PFSK-1 (cell line): ENCODE data around the gene MEGF11.

ENCODE experiments used
- FOXP2 ChIP-seq: optimal IDR thresholded peaks from 2 replicates; pipeline ENCODE3; 2011; ENCODE audit warnings: borderline replicate concordance, control low read depth, inconsistent platforms; ENCODE audit not compliant: insufficient read depth; ENCODE audit errors: extremely low read length, extremely low read depth
- POLR2AphosphoS5 ChIP-seq: IDR thresholded peaks from 2 replicates; pipeline ENCODE4 v1.6.1; 2012; ENCODE audit warnings: low read depth, mild to moderate bottlenecking, control low read depth, low read length, moderate library complexity
- SIN3A ChIP-seq: IDR thresholded peaks from 2 replicates; pipeline ENCODE4 v1.6.1; 2012; ENCODE audit warnings: mild to moderate bottlenecking, low read length, moderate library complexity, borderline replicate concordance; ENCODE audit not compliant: insufficient read depth
- TAF1 ChIP-seq: IDR thresholded peaks from 2 replicates; pipeline ENCODE4 v1.6.1; 2012; ENCODE audit warnings: low read length, control low read depth, borderline replicate concordance; ENCODE audit not compliant: insufficient read depth
- TF ChIP-seq, protein P1 (sequence below), 2 experiments: IDR thresholded peaks; 2 replicates each; pipeline versions ENCODE4 v1.6.1 to v1.8.0; 2011 to 2012; ENCODE audit warnings: low read depth in 2 of 2, low read length in 2 of 2, control low read depth in 1 of 2, inconsistent platforms in 1 of 2, mild to moderate bottlenecking in 1 of 2, moderate library complexity in 1 of 2; ENCODE audit not compliant: insufficient read depth in 1 of 2

Gene MEGF11

DNA sequence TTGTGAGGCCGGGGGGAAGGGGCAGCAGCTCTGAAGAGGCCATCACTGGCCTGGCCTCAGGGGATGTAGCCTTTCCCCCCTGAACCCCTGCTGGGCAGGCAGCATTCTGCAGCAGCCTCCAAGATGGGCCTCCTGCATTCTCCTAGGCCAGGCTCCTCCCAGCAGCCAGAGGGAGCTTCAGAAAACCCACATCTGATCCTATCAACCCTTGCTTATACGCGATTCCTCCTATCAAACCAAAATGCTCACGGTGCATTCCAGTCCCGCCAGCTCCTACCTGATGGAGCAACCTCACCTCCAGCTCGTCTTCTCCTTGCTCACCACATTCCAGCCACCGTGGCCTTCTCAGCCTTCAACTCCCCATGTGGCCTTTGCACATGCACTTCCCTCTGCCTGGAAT lies 85.7 kb downstream of the MEGF11 start:
- TF ChIP-seq TAF1 (no peak), FOXP2 (no peak), SIN3A (no peak), POLR2AphosphoS5 (no peak)
- TF ChIP-seq, protein P1, sequence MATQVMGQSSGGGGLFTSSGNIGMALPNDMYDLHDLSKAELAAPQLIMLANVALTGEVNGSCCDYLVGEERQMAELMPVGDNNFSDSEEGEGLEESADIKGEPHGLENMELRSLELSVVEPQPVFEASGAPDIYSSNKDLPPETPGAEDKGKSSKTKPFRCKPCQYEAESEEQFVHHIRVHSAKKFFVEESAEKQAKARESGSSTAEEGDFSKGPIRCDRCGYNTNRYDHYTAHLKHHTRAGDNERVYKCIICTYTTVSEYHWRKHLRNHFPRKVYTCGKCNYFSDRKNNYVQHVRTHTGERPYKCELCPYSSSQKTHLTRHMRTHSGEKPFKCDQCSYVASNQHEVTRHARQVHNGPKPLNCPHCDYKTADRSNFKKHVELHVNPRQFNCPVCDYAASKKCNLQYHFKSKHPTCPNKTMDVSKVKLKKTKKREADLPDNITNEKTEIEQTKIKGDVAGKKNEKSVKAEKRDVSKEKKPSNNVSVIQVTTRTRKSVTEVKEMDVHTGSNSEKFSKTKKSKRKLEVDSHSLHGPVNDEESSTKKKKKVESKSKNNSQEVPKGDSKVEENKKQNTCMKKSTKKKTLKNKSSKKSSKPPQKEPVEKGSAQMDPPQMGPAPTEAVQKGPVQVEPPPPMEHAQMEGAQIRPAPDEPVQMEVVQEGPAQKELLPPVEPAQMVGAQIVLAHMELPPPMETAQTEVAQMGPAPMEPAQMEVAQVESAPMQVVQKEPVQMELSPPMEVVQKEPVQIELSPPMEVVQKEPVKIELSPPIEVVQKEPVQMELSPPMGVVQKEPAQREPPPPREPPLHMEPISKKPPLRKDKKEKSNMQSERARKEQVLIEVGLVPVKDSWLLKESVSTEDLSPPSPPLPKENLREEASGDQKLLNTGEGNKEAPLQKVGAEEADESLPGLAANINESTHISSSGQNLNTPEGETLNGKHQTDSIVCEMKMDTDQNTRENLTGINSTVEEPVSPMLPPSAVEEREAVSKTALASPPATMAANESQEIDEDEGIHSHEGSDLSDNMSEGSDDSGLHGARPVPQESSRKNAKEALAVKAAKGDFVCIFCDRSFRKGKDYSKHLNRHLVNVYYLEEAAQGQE (IDR thresholded peaks at IDR 0.05; ENCODE audit: insufficient read depth in 1 of 2, low read depth in 2 of 2, low read length in 2 of 2) = no peak

- TF ChIP-seq POLR2AphosphoS5 = no peak
- TF ChIP-seq, protein P1 (IDR thresholded peaks at IDR 0.05; ENCODE audit: insufficient read depth in 1 of 2, low read depth in 2 of 2, low read length in 2 of 2) = no peak
- no peak for TF ChIP-seq TAF1
Observed at GRCh38 chr15:66165856-66166255, 87.7 kb downstream of the MEGF11 start.

DNA sequence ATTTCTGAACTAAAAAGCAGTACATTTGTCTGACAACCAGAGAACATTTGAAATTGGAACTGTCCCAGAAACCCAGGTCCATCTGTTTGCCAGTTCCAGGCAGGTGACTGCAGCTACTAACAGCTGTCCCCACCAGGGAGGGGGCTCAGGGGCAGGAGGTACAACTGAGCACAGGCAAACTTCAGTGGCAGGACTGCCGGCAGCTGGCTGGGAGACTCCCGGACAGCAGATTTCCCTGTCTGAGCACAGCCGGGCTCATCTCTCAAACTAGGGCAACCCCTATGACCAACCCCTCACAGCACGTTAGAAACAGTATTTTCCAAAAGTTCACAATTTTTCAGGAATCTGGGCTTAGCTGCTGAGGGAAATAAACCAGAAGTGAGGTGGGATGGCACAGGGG lies 88.8 kb downstream of the MEGF11 start:
- TF ChIP-seq POLR2AphosphoS5 (no peak), FOXP2 (no peak), SIN3A (no peak), TAF1 (no peak)
- TF ChIP-seq, protein P1 (IDR thresholded peaks at IDR 0.05; ENCODE audit: insufficient read depth in 1 of 2, low read depth in 2 of 2, low read length in 2 of 2) = no peak

DNA sequence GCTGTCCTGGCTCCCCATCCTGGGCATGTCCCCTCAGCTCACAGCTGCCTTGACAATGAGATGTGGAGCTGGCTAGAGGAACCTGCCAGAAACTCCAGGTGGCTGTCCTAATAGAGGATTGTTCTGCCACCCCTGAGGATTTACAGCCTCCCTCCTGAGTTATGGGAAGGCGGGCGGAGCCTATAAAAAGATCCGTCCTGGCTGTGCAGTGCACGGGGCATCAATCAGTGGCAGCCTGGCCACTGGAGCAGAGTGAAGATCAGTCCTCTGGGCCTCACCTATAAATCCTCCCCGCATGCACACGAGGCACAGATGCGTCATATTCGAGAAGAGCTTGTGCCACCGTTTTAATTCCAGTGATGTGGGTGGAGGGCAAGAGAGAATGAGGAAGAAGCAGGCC lies 90.0 kb downstream of the MEGF11 start:
- TF ChIP-seq POLR2AphosphoS5 = no peak
- TF ChIP-seq, protein P1 (IDR thresholded peaks at IDR 0.05; ENCODE audit: insufficient read depth in 1 of 2, low read depth in 2 of 2, low read length in 2 of 2) = no peak
- no peak for TF ChIP-seq SIN3A
- no peak for TF ChIP-seq TAF1
- no peak for TF ChIP-seq FOXP2

- TF ChIP-seq, protein P1 (IDR thresholded peaks at IDR 0.05; ENCODE audit: insufficient read depth in 1 of 2, low read depth in 2 of 2, low read length in 2 of 2) = no peak
- TF ChIP-seq TAF1 (no peak), POLR2AphosphoS5 (no peak), FOXP2 (no peak), SIN3A (no peak)
Observed at GRCh38 chr15:66162286-66162685, 91.3 kb downstream of the MEGF11 start.
